GM21447 (cell line): ENCODE results near the gene GIMAP1.

ENCODE experiments used
- ATAC-seq: cut with Tn5 transposase; IDR thresholded peaks from one replicate; pipeline ENCODE4 v1.9.1; 2021; ENCODE audit not compliant: unreplicated experiment

Gene GIMAP1

GRCh38 chr7:150745876-150746275 lies 29.5 kb downstream of the GIMAP1 start:
- no peak for ATAC-seq

GRCh38 chr7:150746921-150747320 lies 30.5 kb downstream of the GIMAP1 start:
- ATAC-seq: no peak

- no peak for ATAC-seq
Measured at GRCh38 chr7:150748376-150748775, 32.0 kb downstream of the GIMAP1 start.

GRCh38 chr7:150751702-150752101 lies 35.3 kb downstream of the GIMAP1 start:
- no peak for ATAC-seq

- ATAC-seq: no peak
Measured at GRCh38 chr7:150753239-150753638, 36.8 kb downstream of the GIMAP1 start.

- ATAC-seq: peak; percentile 43
Measured at GRCh38 chr7:150753826-150754603, 37.6 kb downstream of the GIMAP1 start.

GRCh38 chr7:150754951-150755350 lies 38.5 kb downstream of the GIMAP1 start:
- ATAC-seq: peak; percentile 20

- peak; percentile 61 for ATAC-seq
Measured at GRCh38 chr7:150755473-150756099, 39.2 kb downstream of the GIMAP1 start.

GRCh38 chr7:150756166-150756565 lies 39.8 kb downstream of the GIMAP1 start:
- no peak for ATAC-seq

- ATAC-seq: no peak
Measured at GRCh38 chr7:150756858-150757257, 40.4 kb downstream of the GIMAP1 start.

- ATAC-seq: no peak
Measured at GRCh38 chr7:150759479-150759878, 43.1 kb downstream of the GIMAP1 start.

GRCh38 chr7:150766334-150766709 lies 49.9 kb downstream of the GIMAP1 start:
- no peak for ATAC-seq

GRCh38 chr7:150769768-150770167 lies 53.4 kb downstream of the GIMAP1 start:
- ATAC-seq: no peak
